ENCODE measurements around the gene NHLRC4.

NHLRC4 gene

DNA sequence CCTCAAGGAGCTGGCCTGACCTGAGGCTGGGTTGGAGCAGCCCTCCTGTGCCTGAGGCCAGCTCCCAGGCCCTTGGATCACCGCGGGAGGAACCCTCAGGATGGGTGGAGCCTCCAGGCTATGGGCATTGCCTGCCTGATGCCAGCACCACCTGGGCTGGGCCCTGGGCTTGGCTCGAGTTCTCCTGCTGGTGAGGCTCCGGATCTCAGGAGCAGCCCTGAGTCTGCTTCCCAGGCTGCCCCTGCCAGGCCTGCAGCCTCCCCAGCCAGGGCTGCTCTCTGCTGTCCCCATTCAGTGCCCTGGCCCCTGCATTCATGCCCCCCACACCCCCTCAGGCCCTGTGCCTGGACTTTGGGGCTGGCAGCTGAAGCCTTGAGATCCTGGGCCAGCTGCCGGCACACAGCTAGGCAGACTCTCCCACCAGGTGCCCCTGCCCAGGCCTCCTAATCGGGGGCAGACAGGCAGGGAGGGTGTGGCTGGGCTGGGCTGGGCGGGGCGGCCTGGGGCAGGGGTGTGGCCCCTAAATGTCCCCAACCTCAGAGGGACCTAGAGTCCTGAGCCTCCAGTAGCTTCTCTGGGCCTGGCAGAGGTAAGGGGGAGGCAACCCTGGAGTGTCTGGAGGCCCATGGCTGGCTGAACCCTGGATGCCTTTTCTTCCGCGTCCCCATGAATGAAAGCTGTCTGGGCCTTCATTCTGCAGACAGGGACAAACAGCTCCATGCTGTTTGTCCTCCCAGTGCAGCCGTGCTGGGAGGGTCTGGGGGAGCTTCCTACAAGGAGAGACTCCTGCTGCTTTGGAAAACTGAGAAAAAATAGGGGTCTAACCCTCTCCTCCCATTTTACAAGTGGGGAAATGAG is 1.8 kb downstream of the NHLRC4 start:
- no peak for DNase-seq

- peak; percentile 78 for DNase-seq
Measured at GRCh38 chr16:569445-570254, 2.8 kb downstream of the NHLRC4 start, which contains the start of gene PIGQ. PIGQ (plus strand) TSS chr16:569968; CDS start chr16:574075, 4,107 bp downstream.

- no peak for DNase-seq
Measured at GRCh38 chr16:572865-573650, 6.3 kb downstream of the NHLRC4 start.

- no peak for DNase-seq
Measured at GRCh38 chr16:574021-574760, 7.4 kb downstream of the NHLRC4 start.

GRCh38 chr16:575354-576196 is 8.8 kb downstream of the NHLRC4 start:
- DNase-seq: no peak

DNA sequence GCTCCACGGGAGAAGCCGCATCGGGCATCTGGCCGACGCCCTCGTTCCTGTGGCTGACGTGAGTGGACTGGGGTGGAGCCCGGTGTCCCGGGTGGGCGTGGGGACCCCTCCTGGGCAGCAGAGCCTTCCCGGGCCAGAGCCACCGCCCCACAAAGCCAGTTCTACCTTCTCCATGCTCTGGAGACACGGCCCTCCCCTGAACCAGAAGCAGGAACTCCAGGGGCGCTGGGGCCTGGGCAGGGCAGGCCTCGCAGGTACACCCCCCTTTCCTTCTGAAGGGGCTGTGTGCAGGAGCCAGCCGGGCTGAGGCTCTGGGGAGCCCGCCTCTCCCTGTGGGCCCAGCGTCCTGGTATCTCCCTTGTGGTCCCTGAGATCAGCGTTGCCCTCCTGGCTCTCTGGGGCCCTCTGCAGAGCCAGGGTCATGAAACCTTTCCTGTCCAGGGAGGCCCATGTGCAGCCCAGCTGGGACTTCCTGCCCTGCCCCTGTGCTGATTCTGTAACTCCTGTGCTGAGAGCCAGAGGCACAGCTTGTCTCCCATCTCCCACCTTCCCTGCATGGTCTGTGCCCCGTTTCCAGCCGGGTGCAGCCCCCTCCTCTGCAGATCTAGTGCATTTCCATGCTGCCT is 9.5 kb downstream of the NHLRC4 start:
- no peak for DNase-seq

DNA sequence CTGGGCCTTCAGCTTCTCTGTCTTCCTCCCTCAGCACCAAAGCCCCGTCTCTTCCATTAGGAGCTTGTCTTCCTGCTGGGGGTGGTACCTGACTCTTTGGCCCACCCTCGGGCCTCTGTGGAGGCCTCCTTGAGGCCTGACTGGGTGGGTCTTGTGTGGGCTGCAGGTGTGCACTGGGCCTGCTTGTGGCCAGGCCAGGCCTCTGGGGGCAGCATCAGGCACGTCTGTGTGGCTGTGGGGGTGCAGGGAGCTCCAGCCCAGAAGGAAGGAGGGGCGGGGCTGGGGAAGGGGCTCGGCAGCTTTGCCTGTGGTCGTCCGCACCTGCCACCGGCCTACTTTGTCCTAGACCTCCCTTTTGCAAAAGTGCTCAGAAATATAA is 10.0 kb downstream of the NHLRC4 start:
- no peak for DNase-seq

- DNase-seq: no peak
Measured at GRCh38 chr16:577796-578195, 11.0 kb downstream of the NHLRC4 start.

DNA sequence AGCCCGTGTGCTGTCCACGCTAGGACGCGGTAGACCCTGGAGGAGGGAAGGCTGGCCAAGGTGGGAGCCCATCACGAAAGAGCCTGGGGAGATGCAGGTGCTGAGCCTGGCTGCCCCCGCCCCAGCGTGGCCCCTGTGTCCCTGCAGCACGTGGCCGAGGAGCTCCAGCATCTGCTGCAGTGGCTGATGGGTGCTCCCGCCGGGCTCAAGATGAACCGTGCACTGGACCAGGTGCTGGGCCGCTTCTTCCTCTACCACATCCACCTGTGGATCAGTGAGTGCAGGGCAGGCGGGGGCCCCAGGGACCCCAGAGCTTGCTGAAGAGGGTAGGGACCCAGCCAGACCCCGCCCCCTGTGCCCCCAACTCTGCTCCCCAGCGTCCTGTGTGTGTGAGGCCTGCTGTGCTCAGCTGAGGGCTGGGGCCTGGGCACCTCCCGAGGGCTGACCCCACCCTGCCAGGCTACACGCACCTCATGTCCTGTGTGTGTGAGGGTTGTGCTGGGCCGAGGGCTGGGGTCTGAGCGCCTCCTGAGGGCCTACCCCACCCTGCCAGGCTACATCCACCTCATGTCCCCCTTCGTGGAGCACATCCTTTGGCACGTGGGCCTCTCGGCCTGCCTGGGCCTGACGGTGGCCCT is 11.5 kb downstream of the NHLRC4 start:
- DNase-seq: no peak

- peak; percentile 68 for DNase-seq
Measured at GRCh38 chr16:578870-579405, 12.1 kb downstream of the NHLRC4 start.

DNA sequence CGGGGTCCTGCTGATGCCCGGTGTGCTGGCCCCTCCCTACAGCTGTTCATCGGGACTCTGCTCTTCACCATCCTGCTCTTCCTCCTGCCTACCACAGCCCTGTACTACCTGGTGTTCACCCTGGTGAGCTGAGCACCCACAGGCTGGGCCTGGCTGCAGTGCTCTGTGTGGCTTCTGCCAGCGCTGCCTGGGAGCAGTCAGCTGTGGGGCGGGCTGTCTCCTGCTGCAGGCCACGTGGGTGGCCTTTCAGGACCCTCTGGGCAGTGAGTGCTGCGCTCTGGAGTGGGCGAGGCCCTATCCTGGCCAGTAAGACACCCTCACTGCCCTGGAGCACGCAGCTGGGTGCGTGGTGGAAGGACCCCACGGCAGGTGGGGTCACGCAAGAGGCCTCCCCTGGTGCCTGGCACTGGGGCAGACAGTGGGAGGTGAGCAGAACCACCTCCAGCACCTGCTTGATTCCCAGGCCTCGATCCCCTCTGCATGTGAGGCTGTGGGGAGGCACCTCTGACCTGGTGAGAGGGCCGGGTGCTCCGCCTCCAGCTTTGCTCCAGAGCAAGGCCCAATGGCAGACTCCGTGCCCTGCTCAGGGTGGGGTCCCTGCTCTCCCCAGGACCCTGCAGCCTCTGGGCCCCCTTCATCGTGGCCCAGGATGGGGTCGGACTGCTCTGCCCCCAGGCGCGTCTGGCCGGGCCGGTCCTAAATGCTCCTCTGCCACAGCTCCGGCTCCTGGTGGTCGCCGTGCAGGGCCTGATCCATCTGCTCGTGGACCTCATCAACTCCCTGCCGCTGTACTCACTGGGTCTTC is 13.5 kb downstream of the NHLRC4 start:
- DNase-seq: no peak

DNA sequence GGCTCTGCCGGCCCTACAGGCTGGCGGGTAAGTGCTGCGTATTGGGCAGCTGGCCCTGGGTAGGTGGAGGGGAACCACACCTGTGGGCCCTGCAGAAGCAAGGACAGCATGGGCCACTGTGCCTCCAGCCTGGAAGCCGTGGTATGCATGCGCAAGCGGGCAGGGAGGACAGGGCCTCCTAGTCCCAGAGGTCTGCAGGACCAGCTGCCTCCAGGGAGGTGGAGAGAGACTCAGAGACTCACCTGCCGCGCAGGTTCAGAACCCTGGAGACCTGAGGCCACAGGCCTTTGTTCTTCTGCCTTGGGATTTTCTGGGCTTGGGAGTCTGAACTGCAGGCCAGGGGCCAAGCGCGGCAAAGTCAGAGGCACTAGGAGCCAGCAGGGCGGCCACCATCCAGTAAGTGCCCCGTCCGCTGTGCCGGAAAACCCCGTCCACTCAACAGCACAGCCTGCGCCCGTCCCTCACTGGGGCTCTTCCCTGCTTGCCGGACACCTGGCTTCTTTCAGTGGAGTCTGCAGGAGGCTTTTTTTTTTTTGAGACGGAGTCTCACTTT is 14.2 kb downstream of the NHLRC4 start:
- no peak for DNase-seq

DNA sequence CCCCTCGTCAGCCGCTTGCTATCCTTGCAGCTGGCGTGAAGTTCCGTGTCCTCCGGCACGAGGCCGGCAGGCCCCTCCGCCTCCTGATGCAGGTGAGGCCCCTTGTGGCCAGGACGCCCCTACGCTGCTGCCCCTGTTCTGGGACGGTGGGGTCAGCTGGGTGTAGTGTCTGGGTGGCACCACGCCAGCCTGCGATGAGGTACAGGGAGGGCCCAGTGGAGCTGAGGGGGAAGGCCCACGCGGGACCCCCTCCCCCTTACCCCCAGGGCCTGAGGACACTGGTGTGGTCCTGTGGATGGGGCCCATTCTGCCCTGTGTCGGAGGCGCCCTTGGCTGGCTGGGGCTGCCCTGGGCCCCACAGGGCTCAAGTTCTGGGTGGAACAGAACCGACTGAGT is 15.4 kb downstream of the NHLRC4 start:
- no peak for DNase-seq

GRCh38 chr16:582614-583331 is 16.0 kb downstream of the NHLRC4 start:
- DNase-seq: no peak

DNA sequence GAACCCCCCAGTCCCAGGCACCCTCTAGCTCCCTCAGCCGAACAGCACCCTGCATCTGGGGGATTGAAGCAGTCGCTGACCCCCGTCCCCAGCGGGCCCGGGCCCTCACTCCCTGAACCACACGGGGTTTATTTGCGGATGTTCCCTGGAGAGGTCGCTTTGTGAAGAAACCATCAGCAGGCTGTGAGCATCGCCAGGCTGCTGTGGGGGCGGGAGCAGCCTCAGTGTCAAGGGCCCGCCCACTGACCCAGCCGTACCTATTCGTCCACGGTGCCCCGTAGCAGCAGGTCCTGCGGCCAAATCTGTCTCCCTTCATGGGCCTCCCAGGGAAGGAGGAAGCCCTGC is 16.6 kb downstream of the NHLRC4 start:
- DNase-seq: no peak

GRCh38 chr16:583815-584591 is 17.2 kb downstream of the NHLRC4 start:
- DNase-seq: no peak

DNA sequence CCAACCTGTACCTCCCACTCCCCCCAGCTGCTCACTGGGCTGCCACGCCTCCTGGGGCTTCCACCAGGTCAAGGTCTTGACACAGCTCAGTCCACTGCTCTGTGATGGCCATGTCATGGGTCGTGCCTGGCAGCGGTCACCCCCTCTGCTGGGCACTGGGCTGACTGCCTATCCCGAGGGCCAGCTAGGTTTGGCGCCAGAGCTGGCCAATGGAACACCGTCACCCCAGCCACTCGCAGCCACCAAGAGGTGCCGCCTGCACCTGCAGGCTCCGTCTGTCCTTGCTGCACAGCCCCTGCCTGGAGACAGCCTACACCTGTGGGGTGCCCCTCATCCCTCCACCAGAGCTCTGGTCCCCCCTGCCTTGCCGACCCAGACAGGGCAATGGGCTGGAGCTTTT is 18.5 kb downstream of the NHLRC4 start:
- DNase-seq: no peak
